Fibroblast of upper back skin (primary cell): ENCODE data around the gene PAIP2B.
"Not testable (repeated sequence)": the region's sequence is repeated elsewhere in the genome, so short reads cannot be mapped to it uniquely, and the experiment has no call there.

ENCODE experiments used
- DNase-seq: peaks from one replicate; pipeline ENCODE4 v3.0.0-alpha.2; 2013

The PAIP2B gene

GRCh38 chr2:71215447-71215846 lies 11.5 kb downstream of the PAIP2B start:
- DNase-seq = no peak

GRCh38 chr2:71212336-71212735 lies 14.6 kb downstream of the PAIP2B start:
- no peak for DNase-seq

- DNase-seq = no peak
These were observed 16.6 kb downstream of the PAIP2B start for GRCh38 chr2:71210292-71210691.

GRCh38 chr2:71208756-71209155 lies 18.1 kb downstream of the PAIP2B start:
- DNase-seq = no peak

- DNase-seq = no peak
These were observed 19.3 kb downstream of the PAIP2B start for GRCh38 chr2:71207601-71208000.

GRCh38 chr2:71206271-71206670 lies 20.6 kb downstream of the PAIP2B start:
- no peak for DNase-seq

- DNase-seq = no peak
These were observed 35.3 kb downstream of the PAIP2B start for GRCh38 chr2:71191570-71191943.

GRCh38 chr2:71190656-71191569 lies 36.0 kb downstream of the PAIP2B start:
- DNase-seq = peak; percentile 23

GRCh38 chr2:71187589-71187988 lies 39.3 kb downstream of the PAIP2B start:
- no peak for DNase-seq

- no peak for DNase-seq
These were observed 39.9 kb downstream of the PAIP2B start for GRCh38 chr2:71186973-71187372.

- DNase-seq = peak; percentile 8
These were observed 43.4 kb downstream of the PAIP2B start for GRCh38 chr2:71183306-71184115.

GRCh38 chr2:71181316-71181715 lies 45.6 kb downstream of the PAIP2B start:
- DNase-seq = no peak

GRCh38 chr2:71178836-71179235 lies 48.1 kb downstream of the PAIP2B start:
- not testable (repeated sequence) for DNase-seq

GRCh38 chr2:71174207-71174606 lies 52.7 kb downstream of the PAIP2B start:
- no peak for DNase-seq

GRCh38 chr2:71173096-71173495 lies 53.8 kb downstream of the PAIP2B start:
- no peak for DNase-seq

GRCh38 chr2:71166812-71167211 lies 60.1 kb downstream of the PAIP2B start:
- DNase-seq = no peak

GRCh38 chr2:71157124-71157793 lies 69.6 kb downstream of the PAIP2B start:
- peak; percentile 36 for DNase-seq

- peak; percentile 46 for DNase-seq
These were observed 70.3 kb downstream of the PAIP2B start for GRCh38 chr2:71156573-71156972.

GRCh38 chr2:71155846-71156245 lies 71.1 kb downstream of the PAIP2B start:
- no peak for DNase-seq

GRCh38 chr2:71154798-71155197 lies 72.1 kb downstream of the PAIP2B start:
- DNase-seq = no peak

GRCh38 chr2:71154279-71154678 lies 72.6 kb downstream of the PAIP2B start:
- DNase-seq = no peak

GRCh38 chr2:71153585-71154224 lies 73.2 kb downstream of the PAIP2B start:
- no peak for DNase-seq

GRCh38 chr2:71151620-71152019 lies 75.3 kb downstream of the PAIP2B start:
- no peak for DNase-seq
